Retinal pigment epithelial cell (primary cell): ENCODE measurements around the gene ZDHHC12.
A peak's percentile ranks its signal among the peaks of the same experiment; 100 is the strongest.

Source experiments
- DNase-seq: peaks from one replicate; pipeline ENCODE4 v3.0.0-alpha.2; 2010; ENCODE audit warnings: low read depth
- H3K4me3 ChIP-seq: 2 replicates; pipeline ENCODE4 v1.5.1; 2011; ENCODE audit warnings: mild to moderate bottlenecking, low read length, control low read depth, moderate library complexity
- CTCF ChIP-seq: conservative IDR thresholded peaks from 2 replicates; pipeline ENCODE4 v1.5.1; 2011; ENCODE audit warnings: low read depth, low read length, control low read depth, inconsistent platforms

Gene ZDHHC12

DNA sequence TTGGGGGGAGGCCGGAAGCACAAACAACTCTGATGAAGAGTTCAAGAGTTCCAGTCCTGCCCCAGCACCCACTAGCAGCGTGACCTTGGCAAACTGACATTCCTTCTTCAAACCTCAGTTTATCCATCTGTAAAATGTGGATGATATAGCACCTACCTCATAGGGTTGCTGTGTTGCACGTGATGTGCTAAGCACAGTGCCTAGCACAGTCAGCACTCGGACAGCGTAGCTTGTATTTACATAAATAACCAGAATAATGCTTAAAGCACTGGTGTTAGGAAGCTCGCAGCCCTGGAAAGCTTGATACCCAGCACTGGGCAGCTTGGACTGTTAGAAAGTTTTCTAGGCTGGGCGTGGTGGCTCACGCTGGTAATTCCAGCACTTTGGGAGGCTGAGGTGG lies 16.5 kb downstream of the ZDHHC12 start:
- DNase-seq: no peak
- TF ChIP-seq CTCF: no peak
- H3K4me3 ChIP-seq: no peak overlapping the region

GRCh38 chr9:128706671-128707381 lies 17.1 kb downstream of the ZDHHC12 start:
- TF ChIP-seq CTCF: no peak
- H3K4me3 ChIP-seq: no peak overlapping the region
- DNase-seq: no peak

GRCh38 chr9:128706045-128706444 lies 17.9 kb downstream of the ZDHHC12 start:
- TF ChIP-seq CTCF: no peak
- DNase-seq: no peak
- no peak overlapping the region for H3K4me3 ChIP-seq

- H3K4me3 ChIP-seq: no peak overlapping the region
- no peak for TF ChIP-seq CTCF
- DNase-seq: no peak
Observed at GRCh38 chr9:128705051-128705965, 18.6 kb downstream of the ZDHHC12 start.

- no peak for DNase-seq
Observed at GRCh38 chr9:128704356-128704670, 19.6 kb downstream of the ZDHHC12 start.

GRCh38 chr9:128703616-128704355 lies 20.1 kb downstream of the ZDHHC12 start:
- H3K4me3 ChIP-seq: peak overlapping the region; percentile 71
- DNase-seq: no peak
- TF ChIP-seq CTCF: no peak

More at GRCh38 chr9:128704356-128704670, 19.6 kb downstream of the ZDHHC12 start:
- H3K4me3 ChIP-seq: no peak overlapping the region
- no peak for TF ChIP-seq CTCF
